NCI-H2196 treated with DMSO at 0.1 percent for 48 hours (cell line): ENCODE results near the gene LIN28A.

Experiments
- DNase-seq: peaks from one replicate; lab custom pipeline; 2025; ENCODE audit not compliant: unreplicated experiment; lab: John Stamatoyannopoulos, UW

LIN28A gene

GRCh38 chr1:26387447-26387846 lies 23.2 kb upstream of the LIN28A start:
- no peak for DNase-seq

- DNase-seq = no peak
These were observed 21.7 kb upstream of the LIN28A start for GRCh38 chr1:26388791-26389445.

GRCh38 chr1:26389604-26390247 lies 20.9 kb upstream of the LIN28A start:
- no peak for DNase-seq

- DNase-seq = no peak
These were observed 19.2 kb upstream of the LIN28A start for GRCh38 chr1:26391450-26391849.

GRCh38 chr1:26395754-26396153 lies 14.9 kb upstream of the LIN28A start:
- no peak for DNase-seq

GRCh38 chr1:26399034-26399433 lies 11.6 kb upstream of the LIN28A start:
- no peak for DNase-seq

DNA sequence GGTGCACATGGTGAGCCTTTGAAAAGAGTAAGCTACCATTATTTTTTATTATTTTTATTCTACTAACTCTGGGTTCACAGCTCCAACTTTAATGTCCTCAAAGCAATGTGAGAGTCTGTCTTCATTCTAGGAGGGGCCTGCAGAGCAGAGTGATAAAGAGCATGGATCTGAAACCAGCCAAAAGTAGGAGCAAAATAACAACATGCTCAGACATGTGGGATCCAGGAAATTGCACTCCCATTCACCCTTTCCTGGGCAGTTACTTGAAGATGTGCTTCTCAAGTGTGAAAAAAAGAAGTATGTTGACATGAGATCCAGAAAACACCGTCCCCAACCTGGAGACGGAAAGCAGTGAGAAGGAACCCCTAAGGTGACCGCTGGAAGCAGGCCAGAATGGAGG lies 8.7 kb upstream of the LIN28A start:
- no peak for DNase-seq

GRCh38 chr1:26403656-26404055 lies 7.0 kb upstream of the LIN28A start:
- DNase-seq = no peak

- no peak for DNase-seq
These were observed 6.0 kb upstream of the LIN28A start for GRCh38 chr1:26404641-26405040.

GRCh38 chr1:26405281-26405915 lies 5.2 kb upstream of the LIN28A start:
- no peak for DNase-seq

DNA sequence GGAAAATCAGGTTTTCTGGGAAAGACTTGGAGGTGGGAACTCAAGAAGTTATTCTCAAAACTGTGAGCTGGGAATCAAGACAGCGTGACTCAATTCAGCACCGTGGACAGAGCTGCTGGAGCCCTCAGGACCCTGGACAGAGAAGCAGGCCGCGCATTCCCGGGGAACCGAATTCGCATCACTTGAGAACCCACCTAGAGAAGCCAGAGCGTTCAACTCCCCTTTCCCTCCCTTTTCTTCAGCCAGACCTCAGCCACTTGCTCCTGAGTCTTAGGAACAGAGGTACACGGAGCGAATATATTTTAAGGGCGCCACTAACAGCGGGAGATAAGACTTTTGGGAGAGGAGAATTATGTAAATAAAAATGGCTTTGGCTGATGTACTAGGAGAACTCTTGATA lies 2.0 kb upstream of the LIN28A start:
- no peak for DNase-seq

DNA sequence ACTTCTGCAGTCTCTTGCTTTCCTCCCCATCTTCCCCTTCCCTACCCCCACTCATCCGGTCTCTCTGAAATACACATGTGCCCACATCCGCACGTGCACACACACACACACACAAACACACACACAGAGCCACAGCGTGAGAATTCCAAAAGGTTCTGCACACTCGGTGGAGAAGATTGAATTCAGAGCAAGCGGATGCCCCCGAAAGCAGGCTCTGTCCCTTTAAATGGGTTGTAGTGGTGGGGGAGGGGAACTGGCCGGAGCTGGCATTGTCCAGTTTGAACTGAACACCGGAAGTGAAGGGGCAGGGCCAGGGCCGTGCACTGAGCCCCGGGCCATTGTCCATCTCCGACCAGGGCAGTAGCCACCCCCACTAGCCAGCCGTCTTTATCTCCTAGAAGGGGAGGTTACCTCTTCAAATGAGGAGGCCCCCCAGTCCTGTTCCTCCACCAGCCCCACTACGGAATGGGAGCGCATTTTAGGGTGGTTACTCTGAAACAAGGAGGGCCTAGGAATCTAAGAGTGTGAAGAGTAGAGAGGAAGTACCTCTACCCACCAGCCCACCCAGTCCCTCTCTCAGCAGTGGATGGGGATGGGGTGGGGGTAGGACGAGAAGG lies 1.3 kb upstream of the LIN28A start:
- DNase-seq = peak; percentile 33

- DNase-seq = no peak
These were observed 1.0 kb downstream of the LIN28A start for GRCh38 chr1:26411624-26412074.

- no peak for DNase-seq
These were observed 1.7 kb downstream of the LIN28A start for GRCh38 chr1:26412180-26412840.

DNA sequence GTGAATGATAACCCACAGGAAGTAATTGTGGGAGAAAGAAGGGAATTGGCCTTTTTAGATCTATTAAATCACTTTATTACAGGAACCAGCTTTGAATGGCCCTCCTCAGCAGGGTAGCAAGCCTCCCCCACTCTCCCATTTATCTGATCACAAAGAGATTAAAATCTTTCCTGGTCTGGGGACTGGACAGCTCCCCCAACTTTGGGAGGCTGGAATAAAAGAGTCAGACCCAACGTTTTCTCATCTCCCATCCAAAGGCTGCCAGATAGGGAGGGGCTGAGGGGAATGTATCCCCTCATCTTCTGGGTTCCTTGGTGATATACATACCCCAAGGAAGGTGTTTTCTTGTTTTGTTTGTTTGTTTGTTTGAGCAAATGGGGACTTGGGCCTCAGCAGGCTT lies 2.4 kb downstream of the LIN28A start:
- DNase-seq = no peak

DNA sequence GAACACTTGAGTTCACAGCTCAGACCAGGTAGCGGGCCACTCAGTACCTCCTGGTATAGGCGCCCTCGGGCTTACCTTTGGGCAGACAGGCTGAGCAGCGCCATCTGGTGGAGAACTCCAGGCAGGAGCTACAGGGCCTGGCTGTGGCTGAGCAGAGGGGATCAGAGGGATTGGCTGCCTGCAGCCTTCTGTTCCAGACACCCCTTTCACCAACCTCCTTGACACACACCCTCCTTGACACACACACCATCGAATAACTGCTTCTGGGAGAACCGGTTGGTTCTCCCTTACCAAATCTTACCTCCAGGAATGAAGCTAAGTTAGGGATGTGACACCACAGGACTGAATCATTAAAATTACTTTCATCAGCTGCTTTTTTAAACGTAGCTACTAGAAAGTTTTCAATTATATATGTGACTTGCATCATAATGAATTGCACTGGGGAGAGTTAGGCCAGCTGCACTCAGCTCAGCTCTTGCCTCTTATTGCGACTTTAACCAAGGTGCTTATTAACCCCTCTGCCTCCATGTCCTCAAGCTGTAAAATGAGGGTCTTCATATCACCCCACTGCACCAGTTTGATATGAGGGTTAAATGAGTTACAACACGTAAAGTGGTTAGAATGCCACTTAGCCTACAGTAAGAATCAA lies 6.6 kb downstream of the LIN28A start:
- peak; percentile 56 for DNase-seq

GRCh38 chr1:26418865-26419349 lies 8.3 kb downstream of the LIN28A start:
- DNase-seq = no peak

DNA sequence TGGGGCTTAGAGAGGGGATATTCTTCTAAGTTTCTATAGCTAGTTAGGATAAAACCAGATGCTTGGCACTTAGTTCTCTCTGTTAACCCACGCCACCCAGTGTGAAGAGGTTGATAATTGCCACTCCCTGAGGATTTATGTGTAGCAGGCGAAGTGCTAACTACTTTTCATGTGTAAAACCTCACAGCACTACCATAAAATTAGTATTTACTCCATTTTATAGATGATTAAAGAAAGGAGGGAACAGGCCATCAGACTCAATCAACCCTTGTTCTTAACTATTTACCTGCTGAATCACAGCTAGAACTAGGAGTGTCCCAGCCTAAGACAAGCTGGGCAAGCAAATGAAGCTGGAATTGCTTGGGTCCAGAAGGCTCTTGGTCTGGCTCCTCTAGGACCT lies 8.9 kb downstream of the LIN28A start:
- no peak for DNase-seq

GRCh38 chr1:26429721-26430120 lies 19.1 kb downstream of the LIN28A start:
- no peak for DNase-seq

GRCh38 chr1:26431979-26432695 lies 21.5 kb downstream of the LIN28A start, which contains the start of gene DHDDS:
Gene DHDDS (plus strand): TSS chr1:26432321. CDS start chr1:26432946, 625 bp downstream.
- DNase-seq = peak; percentile 98
